Colon (tissue), 2 donors: ENCODE data around the gene IMMP1L.

Source experiments
- FAIRE-seq: peaks from 2 replicates; lab custom pipeline; 2012; peaks lifted over from hg19 to GRCh38; lab: Jason Lieb, UNC
- donor health status: control.
- donor health status: control.

Gene IMMP1L

DNA sequence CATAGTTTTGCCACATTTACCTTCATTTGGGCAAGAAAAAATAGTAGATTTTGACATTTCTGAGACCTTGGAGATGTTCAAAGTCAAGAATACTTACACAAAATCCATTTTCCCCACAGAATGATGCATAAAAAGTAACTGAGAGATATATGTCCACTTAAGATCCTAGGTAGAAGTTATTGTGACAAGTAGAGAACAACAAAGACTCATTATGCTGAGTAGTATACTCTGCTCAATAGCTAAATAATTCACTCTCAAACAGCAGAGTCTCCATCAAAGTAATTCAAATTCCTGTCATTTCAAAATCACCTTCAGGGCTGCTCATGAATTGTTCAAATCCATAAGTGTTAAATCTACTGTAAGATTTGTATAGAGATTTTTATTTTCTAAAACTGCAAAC, 35.3 kb downstream of the IMMP1L start:
- FAIRE-seq, result no peak

DNA sequence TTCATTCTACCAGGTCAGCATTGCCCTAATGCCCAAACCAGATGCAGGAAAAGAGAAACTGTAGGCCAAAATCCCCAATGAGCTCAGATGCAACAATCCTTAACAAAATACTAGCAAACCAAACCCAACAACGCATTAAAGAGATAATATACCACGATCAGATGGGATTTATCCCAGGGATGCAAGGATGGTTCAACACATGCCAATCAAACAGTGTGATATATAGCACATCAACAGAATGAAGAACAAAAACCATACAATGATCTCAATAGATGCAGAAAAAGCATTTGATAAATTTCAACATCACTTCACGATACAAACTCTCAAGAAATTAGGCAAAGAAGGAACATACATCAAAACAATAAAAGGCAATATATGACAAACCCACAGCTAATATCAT, 45.0 kb downstream of the IMMP1L start:
- no peak for FAIRE-seq

DNA sequence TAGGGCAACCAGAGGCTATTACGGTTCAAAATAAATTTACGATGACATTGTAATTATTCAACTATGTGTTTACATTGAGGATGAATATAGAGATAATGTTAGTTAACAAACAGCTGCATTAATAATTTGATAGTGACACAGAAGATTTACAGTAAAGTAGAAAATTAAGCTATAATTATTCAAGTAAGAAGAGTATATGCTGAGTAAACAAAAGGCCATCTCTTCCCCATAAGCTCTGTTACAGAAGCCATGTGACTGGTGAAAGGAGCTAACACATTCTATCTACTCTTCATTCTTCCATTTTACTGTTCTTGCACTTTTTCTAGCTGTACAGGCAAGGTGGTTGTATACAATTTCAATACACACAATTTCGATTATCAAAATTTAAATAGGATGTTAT, 54.2 kb downstream of the IMMP1L start:
- no peak for FAIRE-seq

DNA sequence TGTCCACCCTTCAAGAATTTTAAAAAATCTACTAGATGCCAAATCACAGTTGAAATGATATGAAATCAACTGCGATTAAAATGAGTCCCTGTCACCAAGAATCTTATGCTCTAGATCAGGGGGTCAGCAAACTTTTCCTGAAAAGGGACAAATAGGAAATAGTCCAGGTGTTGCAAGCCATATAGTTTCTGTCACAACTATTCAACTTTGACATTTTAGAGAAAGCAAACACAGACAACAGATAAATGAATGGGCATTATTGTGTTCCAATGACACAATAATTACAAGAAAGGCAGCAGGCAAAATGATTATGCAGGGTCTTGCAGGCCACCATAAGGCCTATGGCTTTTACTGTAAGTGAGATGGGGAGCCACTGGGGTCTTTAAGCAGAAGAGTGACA, 58.6 kb downstream of the IMMP1L start:
- no peak for FAIRE-seq

DNA sequence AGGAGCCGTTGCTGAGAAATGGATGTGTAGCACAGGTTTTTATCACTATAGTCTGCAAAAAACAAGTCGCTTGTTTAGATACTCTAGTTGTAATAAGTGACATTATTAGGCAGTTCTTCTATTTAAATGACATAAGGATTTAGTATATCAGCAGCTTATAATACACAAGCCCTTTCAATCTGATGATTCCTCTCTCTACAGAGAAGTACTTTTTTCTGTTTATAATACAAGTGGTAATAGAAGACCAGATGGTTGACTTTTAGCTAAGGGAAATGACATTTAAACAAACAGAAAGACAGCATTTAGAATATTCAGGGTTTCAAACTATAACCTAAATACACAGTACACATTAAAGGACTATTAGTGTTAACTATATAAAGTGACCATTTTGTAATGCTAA, 60.4 kb downstream of the IMMP1L start:
- FAIRE-seq, result no peak

DNA sequence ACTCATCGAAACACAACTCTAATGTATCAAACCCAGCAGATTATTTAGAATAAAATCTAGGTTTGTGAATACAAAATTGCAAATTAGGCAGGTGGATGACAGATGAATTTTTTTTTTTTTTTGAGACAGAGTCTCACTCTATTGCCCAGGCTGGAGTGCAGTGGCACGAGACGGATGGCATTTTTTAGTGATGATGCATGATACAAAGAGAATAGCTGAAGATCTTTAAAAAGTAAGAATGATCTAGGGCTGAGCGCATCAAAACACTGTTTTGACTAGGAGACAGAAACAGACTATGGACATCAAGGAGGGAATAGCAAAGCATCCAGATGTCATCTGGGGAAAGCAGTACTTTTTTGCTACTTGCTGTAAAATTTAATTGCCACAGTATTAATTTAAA, 63.8 kb downstream of the IMMP1L start:
- no peak for FAIRE-seq

DNA sequence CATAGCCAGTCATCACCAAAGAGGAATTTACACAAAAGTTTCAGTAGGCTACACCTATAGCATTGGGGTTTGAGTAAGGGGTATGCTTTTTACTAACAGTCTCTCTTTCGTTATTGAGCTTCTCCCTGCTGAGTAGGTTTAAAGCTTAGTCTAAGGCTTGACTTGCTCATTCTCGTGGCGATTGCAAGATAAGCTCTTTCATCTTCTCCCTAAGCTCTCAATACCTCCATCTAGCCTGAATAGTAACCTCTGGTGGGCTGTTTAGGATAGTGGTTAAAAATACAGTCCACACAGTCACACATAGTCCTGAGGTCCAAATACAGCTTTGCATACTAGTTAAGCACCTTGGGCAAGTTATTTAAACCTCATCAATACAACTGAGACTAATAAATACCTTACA, 65.6 kb downstream of the IMMP1L start:
- FAIRE-seq, result no peak

DNA sequence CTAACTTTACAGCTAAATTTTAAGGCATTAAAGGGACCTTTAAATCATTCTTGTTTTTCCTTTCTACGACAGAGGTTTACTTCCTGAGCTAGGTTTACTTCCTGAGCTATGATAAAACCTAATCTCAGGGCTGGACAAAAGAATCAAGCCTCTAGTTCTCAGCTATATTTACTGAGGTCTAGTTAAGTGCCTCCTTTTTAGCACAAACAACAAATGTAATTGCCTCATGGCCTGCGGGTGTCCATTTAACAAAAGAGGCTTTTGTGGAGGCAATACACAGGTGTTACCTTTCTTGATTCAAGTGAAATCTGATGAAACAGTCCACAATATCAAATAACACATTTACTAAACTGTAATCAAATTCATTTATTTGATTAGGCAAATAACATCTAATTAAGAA, 67.3 kb downstream of the IMMP1L start:
- no peak for FAIRE-seq

DNA sequence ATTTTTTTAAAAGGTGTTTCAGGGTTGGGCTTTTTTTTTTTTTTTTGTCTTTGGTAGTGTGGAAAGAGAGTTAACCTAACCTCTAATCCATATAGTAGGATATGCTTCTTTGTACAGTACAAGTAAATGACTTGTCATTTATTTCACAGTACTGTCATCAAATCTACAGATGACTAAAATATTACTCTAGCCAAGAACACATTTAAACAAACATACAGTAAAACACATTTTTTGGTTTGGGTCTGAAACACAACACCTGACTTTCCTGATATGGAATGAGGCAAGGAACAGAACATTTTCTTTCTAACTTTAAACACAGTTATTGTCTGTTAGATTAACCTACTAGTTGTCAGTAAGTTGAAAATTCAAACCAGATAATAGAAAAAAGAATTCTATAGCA, 68.1 kb downstream of the IMMP1L start:
- no peak for FAIRE-seq

DNA sequence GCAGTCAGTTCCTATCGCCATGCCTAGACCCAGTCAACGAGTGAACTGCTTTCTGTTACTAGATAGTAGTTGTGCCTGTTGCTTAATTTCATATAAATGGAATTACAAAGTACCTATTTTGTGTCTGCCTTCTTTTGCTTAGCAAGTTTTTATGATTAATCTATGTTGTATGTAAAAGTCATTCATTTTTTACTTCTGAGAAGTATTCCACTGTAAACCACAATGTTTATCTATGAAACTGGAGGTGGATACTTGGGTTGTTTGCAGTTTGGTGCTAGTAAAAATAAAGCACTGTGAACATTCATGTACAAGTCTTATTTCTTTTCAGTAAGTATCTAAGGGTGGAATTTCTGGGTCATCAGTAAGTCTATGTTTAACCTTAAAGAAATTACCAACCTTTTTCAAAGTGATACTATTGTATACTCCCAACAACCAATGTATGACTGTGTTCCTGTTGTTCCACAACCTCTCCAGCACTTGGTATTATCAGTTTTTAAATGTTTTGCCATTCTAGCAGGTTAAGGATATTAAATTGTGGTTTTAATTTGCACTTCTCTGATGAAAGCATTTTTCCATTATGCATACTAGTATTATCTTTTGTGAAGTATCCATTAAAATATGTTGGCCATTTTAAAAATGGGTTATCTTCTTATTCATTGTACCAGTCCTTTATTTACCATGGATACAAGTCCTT, 71.5 kb downstream of the IMMP1L start:
- no peak for FAIRE-seq

DNA sequence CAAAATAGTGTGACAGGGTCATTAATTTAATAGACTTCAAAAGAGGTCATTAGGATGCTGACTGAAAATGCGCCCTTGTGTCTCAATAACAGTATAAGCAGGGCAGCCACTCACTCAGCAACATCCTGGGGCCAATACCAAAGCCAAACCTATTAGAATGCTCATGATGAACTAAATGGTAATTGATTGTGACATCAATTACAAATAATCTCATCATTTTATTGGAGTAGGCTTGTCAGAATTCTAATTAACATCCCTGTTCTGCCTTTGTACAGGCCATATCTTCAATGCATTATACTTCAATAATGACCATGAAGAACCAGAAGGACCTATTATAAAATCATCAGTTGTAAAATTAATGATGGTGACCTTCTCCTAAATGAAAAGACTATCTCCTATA, 75.6 kb downstream of the IMMP1L start:
- no peak for FAIRE-seq

DNA sequence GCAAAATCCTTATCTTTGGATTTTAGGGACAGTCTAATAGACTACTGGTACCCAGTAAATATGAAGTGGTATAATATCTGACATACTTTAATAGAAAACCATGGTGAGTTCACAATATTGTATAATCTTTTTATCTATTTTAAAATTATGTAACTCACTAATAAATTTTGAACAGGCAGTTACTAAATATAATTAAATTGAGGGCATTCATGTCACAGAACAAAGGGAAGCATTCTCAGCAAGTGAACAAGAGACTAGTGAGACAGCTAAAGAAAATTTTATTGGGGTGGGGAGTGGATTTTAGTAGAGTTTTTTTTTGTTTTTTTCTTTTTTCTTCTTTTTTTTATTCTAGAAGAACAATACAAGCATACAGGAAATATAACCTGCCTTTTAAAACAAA, 84.8 kb downstream of the IMMP1L start:
- no peak for FAIRE-seq

DNA sequence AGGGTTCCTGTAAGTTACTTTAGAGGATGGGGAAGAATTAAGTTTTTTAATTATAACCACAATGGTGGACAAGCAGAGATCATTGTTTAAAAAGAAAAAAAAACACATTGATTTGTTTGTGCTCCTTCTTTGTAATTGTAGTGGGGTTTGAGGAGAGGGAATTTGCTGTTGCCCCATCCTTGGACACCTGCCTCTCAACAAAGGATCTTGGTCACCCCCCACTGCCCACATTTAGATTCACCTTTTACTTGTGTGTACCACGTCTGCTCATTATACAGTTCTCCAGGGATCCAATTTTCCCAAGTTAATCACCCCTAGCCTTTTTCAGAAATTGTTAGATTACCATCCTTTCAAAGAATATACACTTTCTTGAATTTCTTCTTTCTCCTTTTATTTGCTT, 86.7 kb downstream of the IMMP1L start:
- FAIRE-seq, result no peak

DNA sequence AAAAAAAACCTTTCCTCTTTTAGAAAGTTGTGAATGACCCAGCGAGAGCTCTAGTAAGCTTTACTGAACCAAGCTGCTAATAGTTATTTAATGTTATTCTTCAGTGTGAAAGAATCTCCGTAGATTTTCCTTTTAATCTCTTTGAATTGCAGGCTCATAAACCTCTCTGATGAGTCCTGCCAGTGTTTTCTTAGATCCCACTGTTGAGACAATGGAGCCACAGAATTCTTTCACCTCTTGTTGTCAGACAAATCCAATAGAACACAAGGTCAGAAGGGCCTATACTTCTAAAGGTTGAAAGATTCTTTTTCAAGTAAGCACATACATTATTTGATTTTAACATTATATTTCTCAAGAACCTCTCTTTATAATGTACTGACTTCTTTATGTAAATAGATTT, 87.6 kb downstream of the IMMP1L start:
- no peak for FAIRE-seq

DNA sequence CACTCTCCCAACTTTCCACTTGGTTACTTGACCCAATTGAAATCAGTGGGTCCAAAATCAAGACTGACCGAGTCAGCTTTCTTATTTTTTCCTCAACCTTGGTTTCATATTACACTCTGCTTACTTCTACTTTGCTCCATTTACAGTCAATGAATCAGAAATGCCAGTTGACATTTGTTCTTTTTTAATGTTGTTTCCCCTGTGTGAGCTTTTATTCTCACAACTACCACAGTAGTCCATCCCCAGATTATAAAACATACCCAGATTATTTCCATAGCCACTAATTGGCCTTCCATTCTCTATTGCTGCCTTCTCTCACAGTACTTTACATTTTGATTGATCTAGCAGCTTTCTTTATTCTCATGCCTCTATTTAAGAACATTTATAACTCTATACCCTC, 89.8 kb downstream of the IMMP1L start:
- no peak for FAIRE-seq

DNA sequence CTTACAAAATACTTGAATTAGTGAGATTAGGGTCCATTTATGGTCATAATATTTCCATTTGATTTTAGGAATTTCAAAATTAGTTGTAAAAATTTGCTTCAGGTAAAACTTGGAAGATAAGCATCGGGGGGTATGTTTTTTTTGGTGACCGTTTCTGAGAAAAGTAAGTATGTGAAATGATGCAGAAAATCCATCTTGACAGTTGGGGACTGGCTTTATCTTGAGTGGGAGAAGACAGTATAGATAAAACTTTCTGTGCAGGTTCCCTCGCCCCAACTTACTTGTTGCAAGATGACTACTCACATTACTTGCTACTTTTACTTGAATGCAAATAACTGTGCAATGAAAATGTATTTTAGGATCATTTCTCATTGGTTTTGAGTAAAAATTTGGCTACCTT, 90.3 kb downstream of the IMMP1L start:
- no peak for FAIRE-seq

DNA sequence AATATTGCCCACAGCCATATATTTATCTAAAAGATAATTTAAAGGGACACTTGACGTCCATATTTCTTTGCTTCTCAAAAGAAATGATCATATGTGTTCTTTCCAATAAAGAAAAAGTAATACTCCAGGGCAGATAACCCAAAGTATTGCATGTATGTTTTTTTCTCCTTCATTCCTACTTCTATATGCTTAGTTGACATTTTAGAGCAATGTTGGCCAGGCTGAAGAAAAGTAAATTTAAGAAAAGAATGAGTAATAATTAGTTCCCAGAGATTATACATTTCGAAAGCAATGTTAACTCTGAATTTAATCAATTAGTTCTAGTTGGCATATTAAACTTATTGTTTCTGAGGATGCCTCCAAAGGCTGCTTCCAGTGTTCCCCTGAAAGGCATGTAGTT, 91.6 kb downstream of the IMMP1L start:
- no peak for FAIRE-seq

DNA sequence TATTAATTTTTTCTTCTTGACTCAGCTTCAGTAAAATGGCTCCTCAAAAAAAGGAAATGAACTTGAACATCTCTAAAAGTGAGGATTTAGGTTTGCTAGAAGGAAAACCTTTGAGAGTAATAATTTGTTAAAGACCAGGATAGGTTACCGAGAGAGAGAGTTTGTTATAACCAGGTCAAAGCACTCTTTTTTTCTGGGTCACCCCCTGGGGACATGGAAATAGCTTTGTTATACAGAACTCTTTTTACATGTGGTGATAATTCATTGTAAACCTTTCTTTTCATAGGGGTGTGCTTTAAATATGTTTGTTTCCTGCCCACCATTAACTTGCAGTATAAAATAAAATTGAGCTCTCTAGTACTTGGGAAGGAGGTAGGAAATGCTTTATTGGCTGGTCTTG, 92.1 kb downstream of the IMMP1L start:
- FAIRE-seq, result no peak

DNA sequence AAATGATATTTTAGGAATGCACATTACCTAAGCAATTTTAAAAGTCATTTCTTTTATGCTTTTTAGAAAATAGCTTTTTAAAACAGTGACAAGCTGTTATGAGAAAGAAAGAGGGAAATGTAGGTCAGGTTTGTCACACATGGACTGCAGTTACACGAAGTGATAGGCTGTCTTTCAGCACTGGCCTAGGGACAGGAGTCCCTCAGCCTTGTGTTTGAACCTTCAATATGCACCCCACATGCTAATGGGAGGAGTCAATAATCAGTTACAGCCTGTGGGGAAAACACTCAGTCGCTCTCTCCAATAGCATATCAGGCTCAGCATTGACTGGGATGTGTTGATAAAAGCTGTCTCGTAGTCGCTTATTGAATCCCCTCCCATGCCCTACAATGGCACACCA, 94.0 kb downstream of the IMMP1L start:
- no peak for FAIRE-seq

DNA sequence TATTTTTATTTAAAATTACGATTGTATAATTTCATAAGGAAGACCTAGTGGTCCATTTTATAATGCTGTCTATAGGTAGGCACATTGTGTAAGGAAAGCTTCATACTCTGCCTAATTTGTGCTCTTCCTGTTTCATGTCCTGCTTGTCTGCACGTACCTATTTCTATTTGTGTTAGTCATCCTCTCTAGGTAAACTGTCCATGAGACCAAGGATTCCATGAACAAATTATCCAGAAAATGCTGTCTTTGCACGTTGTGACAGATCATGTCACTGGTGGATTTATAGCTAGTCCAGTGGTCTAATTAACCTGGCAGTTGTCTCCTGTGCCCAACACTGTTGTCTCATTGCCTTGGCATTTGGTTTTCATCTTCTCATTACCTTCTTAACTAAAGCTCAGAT, 95.1 kb downstream of the IMMP1L start:
- no peak for FAIRE-seq

DNA sequence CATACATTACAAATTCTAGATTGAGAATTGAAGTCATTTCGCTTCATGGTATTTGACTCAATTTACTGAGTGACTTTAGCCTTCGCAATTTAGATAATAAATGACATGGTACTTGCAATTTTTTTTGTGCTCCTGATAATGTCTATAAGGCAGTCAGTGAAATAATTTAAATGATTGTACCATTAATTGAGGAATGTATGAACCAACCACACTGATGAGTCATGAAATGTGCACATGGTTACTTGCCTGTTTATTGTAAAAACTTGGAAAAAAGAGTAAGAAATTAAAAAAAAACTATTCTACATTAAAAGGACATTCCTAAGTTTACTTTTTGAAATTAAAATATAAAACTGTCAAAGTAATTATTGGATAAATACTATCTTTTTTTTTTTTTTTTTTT, 96.5 kb downstream of the IMMP1L start:
- FAIRE-seq, result no peak

DNA sequence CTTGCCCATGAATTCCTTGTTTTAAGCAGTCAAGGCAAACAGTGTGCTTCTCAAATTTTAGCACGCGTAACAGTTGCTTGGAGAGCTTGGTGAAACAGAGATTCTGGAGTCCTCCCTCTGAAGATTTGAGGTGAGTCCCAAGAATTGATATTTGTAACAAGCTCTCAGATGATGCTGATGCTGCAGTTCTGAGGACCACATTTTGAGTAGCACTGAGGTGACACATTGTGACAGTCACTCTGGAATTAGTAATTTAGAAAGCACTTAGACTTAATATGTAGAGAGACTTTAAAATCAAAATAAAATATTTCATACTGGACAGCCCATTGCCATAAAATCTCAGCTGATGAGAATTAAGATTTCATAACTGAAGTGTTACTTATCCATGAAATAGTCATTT, 101.2 kb downstream of the IMMP1L start:
- FAIRE-seq, result no peak

DNA sequence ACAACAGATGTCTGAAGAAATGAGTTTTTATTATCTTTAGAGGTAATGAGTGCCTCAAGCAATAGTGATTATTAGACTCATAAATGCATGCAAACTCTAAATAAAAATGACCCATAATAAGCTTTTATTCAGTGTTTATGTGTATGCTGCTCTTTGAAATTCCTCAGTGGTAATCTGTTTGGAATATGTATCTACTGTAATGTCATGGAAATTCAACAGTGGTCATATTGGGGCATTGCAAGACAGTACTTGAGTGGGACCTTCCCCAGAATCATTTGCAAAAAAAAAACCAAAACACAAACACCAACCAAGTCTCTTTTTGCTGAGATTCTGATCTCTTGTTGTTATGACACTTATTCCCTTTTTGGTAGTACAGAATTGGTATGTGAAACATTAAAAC, 104.8 kb downstream of the IMMP1L start:
- FAIRE-seq, result no peak

DNA sequence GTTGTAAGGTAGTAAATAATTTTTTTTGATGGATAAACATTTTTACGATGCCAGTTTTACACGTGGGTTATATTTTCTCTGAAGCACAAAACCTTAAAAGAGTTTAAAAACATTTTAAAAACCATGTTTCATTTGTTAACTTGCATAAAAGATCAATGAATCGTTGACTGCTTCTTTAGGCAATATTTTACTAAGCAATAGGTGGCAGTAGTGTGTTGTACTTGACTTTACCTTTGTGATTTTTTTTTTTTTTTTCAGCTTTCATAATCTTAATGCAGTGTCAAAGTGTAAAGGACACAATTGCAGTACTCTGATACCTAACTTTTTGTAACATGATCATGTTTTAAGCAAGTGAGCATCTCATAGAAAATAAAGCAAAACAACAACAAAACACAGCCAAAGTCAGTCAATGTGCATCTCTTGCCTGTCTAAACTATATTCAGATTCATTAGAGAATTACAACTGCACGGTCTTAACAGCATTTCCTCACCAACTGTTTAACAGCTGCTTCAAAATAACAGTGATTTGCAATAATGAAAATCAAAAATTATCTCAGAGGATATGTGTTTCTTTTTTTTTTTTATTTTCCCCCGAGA, 112.1 kb downstream of the IMMP1L start:
- FAIRE-seq, result no peak

DNA sequence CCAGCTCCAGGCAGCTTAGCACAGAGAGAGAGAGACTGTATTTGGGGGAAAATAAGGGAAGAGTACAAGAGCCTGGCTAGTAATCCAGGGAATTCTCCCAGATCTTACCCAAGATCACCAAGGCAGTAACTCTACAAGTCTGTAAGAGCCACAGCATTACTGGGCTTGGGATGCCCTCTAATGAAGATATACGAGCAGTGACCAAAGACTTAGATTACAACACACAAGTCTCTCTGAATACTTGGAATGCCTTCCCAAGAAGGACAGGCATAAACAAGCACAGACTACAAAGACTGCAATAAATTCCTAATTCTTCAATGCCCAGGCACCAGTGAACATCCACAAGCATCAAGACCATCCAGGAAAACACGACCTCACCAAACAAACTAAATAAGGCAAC, 122.0 kb downstream of the IMMP1L start:
- no peak for FAIRE-seq
